OCI-LY3 (cell line): ENCODE results near the gene CGB7.
"Not testable (repeated sequence)": the region's sequence is repeated elsewhere in the genome, so short reads cannot be mapped to it uniquely, and the experiment has no call there.

Source experiments
- CTCF ChIP-seq: fragments of 200-600, 300-600 bp; sonication (generic); IDR thresholded peaks from 2 replicates; pipeline ENCODE4 v1.5.1; 2014; ENCODE audit warnings: antibody characterized with exemption, low read length, low read depth
- EZH2phosphoT487 ChIP-seq: fragments of 200-600 bp; shearing (Covaris generic); IDR thresholded peaks from 2 replicates; pipeline ENCODE4 v1.6.1; 2018; ENCODE audit warnings: antibody characterized with exemption, mixed run types, low read depth

- TF ChIP-seq CTCF, EZH2phosphoT487: not testable (repeated sequence)
Measured at GRCh38 chr19:49025088-49025487, 32.5 kb downstream of the CGB7 start.
